T-cell (primary cell): ENCODE data around the gene CD247. TPM values are rescaled to one million over a fixed set of nuclear protein-coding genes. Genes with fewer than 3 reads are reported as not detected.

Experiments
- ATAC-seq, 4 experiments: fragments of 200-7000 bp in 3 of 4; fragments of 150-1000 bp in 1 of 4; cut with Tn5 transposase; replicated peaks in 1 of 4; 1 replicate in 3 of 4; 2 replicates in 1 of 4; pipeline ENCODE4 v1.10.0; 2021; ENCODE audit warnings: moderate library complexity in 3 of 4, mild to moderate bottlenecking in 2 of 4, moderate number of reproducible peaks in 1 of 4
- CTCF ChIA-PET, 2 donors: fragments of 300-600 bp; sonication (Branson Sonifier 250); formaldehyde crosslinking; loops; one replicate each; lab custom pipeline; 2022; ENCODE audit warnings: antibody characterized with exemption in 2 of 2; lab: Charles Lee
- POLR2A ChIA-PET, 2 donors: fragments of 300-600 bp; sonication (Branson Sonifier 250); formaldehyde crosslinking; loops; one replicate each; lab custom pipeline; 2022; ENCODE audit warnings: antibody characterized with exemption in 2 of 2; lab: Charles Lee
- DNase-seq, 35 experiments: peaks; one replicate each; pipeline versions ENCODE4 v3.0.0 to v3.0.0-alpha.2; 2013 to 2023
- H3K27ac ChIP-seq: one replicate; pipeline ENCODE4 v1.5.1; 2013; ENCODE audit warnings: low read length
- H3K27me3 ChIP-seq, 2 experiments: replicated peaks in 1 of 2; 1 replicate in 1 of 2; 2 replicates in 1 of 2; pipeline versions ENCODE4 v1.6.1 to v1.7.0; 2013; ENCODE audit warnings: low read length in 1 of 2, mixed read lengths in 1 of 2; ENCODE audit not compliant: control insufficient read depth in 2 of 2, insufficient read depth in 2 of 2; ENCODE audit errors: extremely low read depth in 1 of 2
- H3K36me3 ChIP-seq, 2 donors: 1 replicate in 1 of 2; 2 replicates in 1 of 2; pipeline versions ENCODE4 v1.6.1 to v1.7.0; 2013; ENCODE audit warnings: low read length in 1 of 2; ENCODE audit not compliant: control insufficient read depth in 2 of 2, insufficient read depth in 1 of 2; ENCODE audit errors: extremely low read depth in 1 of 2
- H3K4me1 ChIP-seq, 2 experiments: 1 replicate in 1 of 2; 2 replicates in 1 of 2; pipeline versions ENCODE4 v1.6.1 to v1.7.0; 2013; ENCODE audit warnings: low read length in 2 of 2, mixed read lengths in 1 of 2; ENCODE audit not compliant: insufficient read depth in 2 of 2, control insufficient read depth in 1 of 2; ENCODE audit errors: extremely low read depth in 1 of 2
- H3K4me3 ChIP-seq, 2 donors: 1 replicate in 1 of 2; 2 replicates in 1 of 2; pipeline versions ENCODE4 v1.5.1 to v1.7.0; 2013; ENCODE audit warnings: mild to moderate bottlenecking in 2 of 2, low read length in 1 of 2, moderate library complexity in 1 of 2; ENCODE audit not compliant: control insufficient read depth in 1 of 2; ENCODE audit errors: extremely low read depth in 1 of 2
- H3K9me3 ChIP-seq: 2 replicates; pipeline ENCODE4 v1.7.0; 2013
- H3K27ac Mint-ChIP-seq, 2 donors: one replicate each; pipeline ENCODE4 v1.8.0; 2020 to 2021; ENCODE audit warnings: mild to moderate bottlenecking in 2 of 2, mixed read lengths in 2 of 2
- H3K27me3 Mint-ChIP-seq, 2 donors: one replicate each; pipeline ENCODE4 v1.8.0; 2021 to 2022; ENCODE audit warnings: mixed read lengths in 2 of 2
- H3K36me3 Mint-ChIP-seq: one replicate; pipeline ENCODE4 v1.8.0; 2021; ENCODE audit warnings: mixed read lengths
- H3K4me1 Mint-ChIP-seq, 3 donors: one replicate each; pipeline ENCODE4 v1.8.0; 2020 to 2022; ENCODE audit warnings: mixed read lengths in 3 of 3, mild to moderate bottlenecking in 1 of 3
- H3K4me3 Mint-ChIP-seq, 3 donors: one replicate each; pipeline ENCODE4 v1.8.0; 2020 to 2022; ENCODE audit warnings: mild to moderate bottlenecking in 3 of 3, mixed read lengths in 3 of 3, moderate library complexity in 3 of 3
- H3K9me3 Mint-ChIP-seq, 3 donors: one replicate each; pipeline ENCODE4 v1.8.0; 2020 to 2022; ENCODE audit warnings: mixed read lengths in 3 of 3
- WGBS: methylation state at CpG from one replicate; pipeline ENCODE4 v1.1.5; 2013; ENCODE audit warnings: missing lambda C conversion rate; ENCODE audit not compliant: insufficient coverage; 5-methylcytosine and 5-hydroxymethylcytosine counted together
- total RNA-seq, 35 experiments: library from RNA in 6 of 35; stranded (reverse) in 6 of 35; fragments of 120-200 nt in 1 of 35; gene quantifications; one replicate each; pipeline versions ENCODE4 v1.2.1 to v1.2.4 and lab custom pipeline; 2013 to 2026

Gene CD247
- total RNA-seq (100 to 1,000 TPM; 324 to 414 (median 385) TPM), total RNA-seq (lab: John Stamatoyannopoulos, UW) (89.8 to 545 (median 322) reads per million in 29 experiments)
- total RNA-seq (2013) = 308 TPM

DNA sequence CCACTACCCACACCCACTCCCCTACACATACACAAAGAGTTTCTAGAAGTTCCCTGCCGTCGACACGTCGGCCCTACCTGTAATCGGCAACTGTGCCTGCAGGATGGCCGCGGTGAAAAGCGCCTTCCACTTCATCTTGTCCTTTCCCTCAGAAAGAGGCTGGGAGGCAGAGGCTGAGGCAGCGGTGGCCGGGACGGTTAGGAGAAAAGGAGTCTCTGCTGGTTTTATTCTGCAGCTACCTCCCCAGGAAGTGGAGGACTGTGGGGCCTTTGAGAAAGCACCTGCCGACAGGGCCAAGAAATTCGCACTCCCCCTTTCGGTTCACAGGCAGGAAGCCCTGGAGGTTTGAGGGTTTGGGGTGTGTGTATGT is at the start of gene CD247:
Gene CD247 (minus strand): TSS at position 199 of the 370 bp plus-strand sequence. CDS start 64 bp downstream, at position 135.
- ChIA-PET CTCF (interaction anchor here (0.6 to 2.8 kb wide), 23 partner anchors 10 to 642 kb away, joined by 3 to 20 read pairs (median 5); partner anchors contain the start of genes CREG1 (in 1 of the 2) and TADA1 (in 1 of the 2)), POLR2A (interaction anchor here (0.5 to 2.2 kb wide), 19 partner anchors 12 to 310 kb away, joined by 3 to 17 read pairs (median 4); partner anchors contain the start of gene CREG1 (in 1 of the 2))
- H3K27ac ChIP-seq = peak within 1 kb of the TSS; percentile 96
- H3K9me3 ChIP-seq = no peaks in the 10 kb centered on the region
- peak; percentile 69 to 79 (median 72) for ATAC-seq
- WGBS = no CpG with 5 or more reads among the region's 14 CpGs
- peaks cover 42 to 45% (median 42%) of the 10 kb centered on the region in 3 donors for H3K4me1 Mint-ChIP-seq
- H3K9me3 Mint-ChIP-seq = no peaks in the 10 kb centered on the region
- H3K4me3 Mint-ChIP-seq = peak within 1 kb of the TSS; percentile 98 to 99 (median 98)
- no peaks in the 10 kb centered on the region for H3K27me3 ChIP-seq
- no peaks in the 10 kb centered on the region for H3K27me3 Mint-ChIP-seq
- H3K27ac Mint-ChIP-seq = peak within 1 kb of the TSS; percentile 98 to 99
- peaks cover 29 to 35% of the 10 kb centered on the region in 2 experiments for H3K4me1 ChIP-seq
- H3K36me3 Mint-ChIP-seq = peaks cover 36% of the 10 kb centered on the region
- peak; percentile 57 to 91 (median 78) for DNase-seq
- peak within 1 kb of the TSS; percentile 85 to 94 for H3K4me3 ChIP-seq
- H3K36me3 ChIP-seq = peaks cover 0 to 13% of the 10 kb centered on the region in 2 donors

DNA sequence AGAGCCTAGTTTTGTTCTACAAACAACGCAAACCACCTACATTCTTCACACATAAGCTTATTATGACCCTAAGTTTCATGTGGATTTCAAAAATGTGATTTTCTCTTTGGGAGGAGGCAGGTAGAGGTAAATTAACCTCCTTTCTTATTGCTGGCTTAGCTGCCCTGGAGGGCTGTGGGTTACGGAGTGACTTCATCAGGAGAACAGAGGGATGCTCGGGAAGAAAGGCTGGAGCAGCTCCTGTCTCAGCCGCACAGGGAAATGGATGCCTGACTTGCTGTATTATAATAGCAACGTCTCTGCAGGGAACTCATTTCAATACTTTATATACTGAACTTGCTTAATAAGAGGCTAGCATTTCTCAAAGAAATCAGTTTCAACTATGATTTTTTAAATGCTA is 49.3 kb upstream of the CD247 start:
- no peak overlapping the region for H3K4me3 Mint-ChIP-seq
- H3K4me1 Mint-ChIP-seq = no peaks in the 10 kb centered on the region
- peaks cover 0 to 6% of the 10 kb centered on the region in 2 donors for H3K27me3 Mint-ChIP-seq
- Histone ChIP-seq H3K9me3 (no peaks in the 10 kb centered on the region), H3K4me3 (no peak overlapping the region), H3K27me3 (peaks cover 0 to 12% of the 10 kb centered on the region in 2 experiments), H3K27ac (no peak overlapping the region), H3K4me1 (no peaks in the 10 kb centered on the region), H3K36me3 (no peaks in the 10 kb centered on the region)
- CTCF ChIA-PET = interaction anchor here in 1 of 2 donors (0.7 kb wide), 1 partner anchor 119 kb away, joined by 4 read pairs; no protein-coding TSS in a partner anchor
- no CpG with 5 or more reads among the region's 5 CpGs for WGBS
- DNase-seq (no peak), ATAC-seq (no peak)
- H3K9me3 Mint-ChIP-seq = no peaks in the 10 kb centered on the region
- POLR2A ChIA-PET = interaction anchor here in 1 of 2 donors (0.6 to 0.7 kb wide), 2 partner anchors 68 to 421 kb away, joined by 3 to 4 read pairs; no protein-coding TSS in a partner anchor
- H3K27ac Mint-ChIP-seq = no peak overlapping the region
- H3K36me3 Mint-ChIP-seq = no peaks in the 10 kb centered on the region

DNA sequence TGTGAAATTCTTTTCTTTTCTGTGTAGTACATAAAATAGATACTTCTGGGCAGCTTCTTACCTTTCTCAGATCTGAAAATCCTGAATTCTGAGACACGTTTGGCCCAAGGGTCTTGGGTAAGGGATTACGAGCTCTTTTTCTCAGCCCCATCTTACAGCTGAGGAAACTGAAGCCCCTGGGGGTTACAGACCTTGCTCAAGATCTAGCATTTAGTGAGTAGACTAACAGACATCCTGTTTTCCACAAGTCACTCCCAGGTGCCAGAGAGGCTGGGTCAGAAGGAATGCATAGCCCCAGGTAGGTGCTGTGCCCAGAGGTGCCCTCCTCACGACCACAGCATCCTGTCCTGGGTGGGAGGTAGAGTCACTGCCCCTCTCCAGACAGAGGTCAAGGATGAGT is 48.4 kb upstream of the CD247 start:
- H3K4me3 Mint-ChIP-seq = no peak overlapping the region
- no peaks in the 10 kb centered on the region for H3K36me3 ChIP-seq
- no peak overlapping the region for H3K27ac ChIP-seq
- no peak overlapping the region for H3K27ac Mint-ChIP-seq
- H3K9me3 ChIP-seq = no peaks in the 10 kb centered on the region
- no peak for ATAC-seq
- H3K9me3 Mint-ChIP-seq = no peaks in the 10 kb centered on the region
- ChIA-PET CTCF (interaction anchor here in 1 of 2 donors (1.2 kb wide), 1 partner anchor 9 kb away, joined by 3 read pairs; no protein-coding TSS in a partner anchor), POLR2A (no interaction called here)
- H3K4me1 Mint-ChIP-seq = no peaks in the 10 kb centered on the region
- peaks cover 0 to 2% of the 10 kb centered on the region in 2 donors for H3K27me3 Mint-ChIP-seq
- H3K36me3 Mint-ChIP-seq = no peaks in the 10 kb centered on the region
- 71% methylated on average over 1 of the region's 3 CpGs for WGBS
- peaks cover 0 to 8% of the 10 kb centered on the region in 2 experiments for H3K27me3 ChIP-seq
- DNase-seq = no peak
- no peaks in the 10 kb centered on the region for H3K4me1 ChIP-seq
- H3K4me3 ChIP-seq = no peak overlapping the region

DNA sequence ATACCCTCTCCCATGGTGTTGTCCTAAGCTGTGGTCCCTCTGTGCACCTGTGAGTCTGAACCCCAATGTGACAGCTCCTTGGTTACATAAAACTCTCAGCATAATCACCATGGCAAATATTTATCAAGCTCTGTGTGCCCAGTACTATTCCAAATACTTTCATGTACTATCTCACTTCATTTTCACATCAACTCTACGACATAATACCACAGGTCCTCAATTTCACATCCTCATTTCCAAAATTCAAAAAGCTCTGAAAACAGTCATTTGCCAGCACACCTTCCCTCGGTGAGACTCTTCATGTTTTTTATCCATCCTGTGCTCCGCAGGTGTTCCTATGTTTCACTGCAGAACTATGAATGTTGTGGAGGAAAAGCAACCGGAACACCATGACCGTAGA is 47.6 kb upstream of the CD247 start:
- no peak overlapping the region for H3K27ac Mint-ChIP-seq
- ChIA-PET POLR2A (interaction anchor here in 1 of 2 donors (0.7 kb wide), 1 partner anchor 174 kb away, joined by 3 read pairs; no protein-coding TSS in a partner anchor), CTCF (interaction anchor here in 1 of 2 donors (0.6 to 1.2 kb wide), 2 partner anchors 9 to 15 kb away, joined by 3 read pairs; no protein-coding TSS in a partner anchor)

DNA sequence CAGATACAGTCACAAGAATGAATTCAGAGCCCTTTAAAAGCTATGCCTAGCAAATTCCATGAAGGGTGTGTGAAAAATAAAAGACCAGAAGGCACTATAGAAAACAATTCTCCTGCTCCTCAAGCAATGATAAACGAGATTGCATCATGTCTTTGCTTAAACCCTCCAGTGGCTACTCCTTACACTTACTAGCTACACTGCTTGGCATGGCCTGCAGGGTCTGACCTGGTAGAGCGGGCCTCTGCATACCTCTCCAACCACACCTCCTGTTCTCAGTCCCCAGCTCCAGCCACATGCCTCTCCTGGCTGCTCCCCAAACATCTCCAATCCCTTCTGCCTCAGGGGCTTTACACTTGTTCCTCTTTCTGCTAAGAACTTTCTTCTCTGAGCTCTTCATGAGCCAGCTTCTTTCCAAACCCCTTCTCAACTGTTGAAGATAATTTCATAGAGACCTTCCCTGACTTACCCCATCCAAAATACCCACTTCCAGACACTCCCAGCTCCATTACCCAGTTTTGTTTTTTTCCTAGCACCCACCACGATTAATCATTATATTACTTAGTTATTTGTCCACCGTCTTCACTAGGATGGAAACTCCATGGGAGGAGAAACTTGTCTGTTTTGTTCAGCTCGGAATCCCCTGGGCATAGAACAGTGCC is 46.4 kb upstream of the CD247 start:
- H3K4me1 ChIP-seq = no peaks in the 10 kb centered on the region
- CTCF ChIA-PET = interaction anchor here in 1 of 2 donors (0.6 to 1.0 kb wide), 2 partner anchors 60 to 345 kb away, joined by 3 read pairs; no protein-coding TSS in a partner anchor
- ATAC-seq (no peak), DNase-seq (no peak)
- H3K4me3 ChIP-seq = no peak overlapping the region
- POLR2A ChIA-PET = interaction anchor here in 1 of 2 donors (0.5 to 0.6 kb wide), 2 partner anchors 147 to 364 kb away, joined by 4 read pairs; no protein-coding TSS in a partner anchor
- no peak overlapping the region for H3K4me3 Mint-ChIP-seq
- H3K36me3 ChIP-seq = no peaks in the 10 kb centered on the region
- no peaks in the 10 kb centered on the region for H3K4me1 Mint-ChIP-seq
- H3K27me3 Mint-ChIP-seq = peaks cover 0 to 2% of the 10 kb centered on the region in 2 donors
- no peaks in the 10 kb centered on the region for H3K9me3 ChIP-seq
- WGBS = 81% methylated on average over 5 of the region's 5 CpGs
- H3K27me3 ChIP-seq = no peaks in the 10 kb centered on the region
- H3K36me3 Mint-ChIP-seq = no peaks in the 10 kb centered on the region
- no peaks in the 10 kb centered on the region for H3K9me3 Mint-ChIP-seq
- no peak overlapping the region for H3K27ac ChIP-seq
- no peak overlapping the region for H3K27ac Mint-ChIP-seq

More for the DNA sequence above, 47.6 kb upstream of the CD247 start:
- ATAC-seq (no peak), DNase-seq (no peak)
- H3K9me3 ChIP-seq = no peaks in the 10 kb centered on the region
- no peaks in the 10 kb centered on the region for H3K27me3 ChIP-seq
- WGBS = 86% methylated on average over 4 of the region's 5 CpGs
- Mint-ChIP-seq H3K9me3 (no peaks in the 10 kb centered on the region), H3K27me3 (peaks cover 0 to 2% of the 10 kb centered on the region in 2 donors), H3K4me3 (no peak overlapping the region), H3K4me1 (no peaks in the 10 kb centered on the region), H3K36me3 (no peaks in the 10 kb centered on the region)
- no peak overlapping the region for H3K4me3 ChIP-seq
- no peaks in the 10 kb centered on the region for H3K4me1 ChIP-seq
- H3K36me3 ChIP-seq = no peaks in the 10 kb centered on the region
- no peak overlapping the region for H3K27ac ChIP-seq

DNA sequence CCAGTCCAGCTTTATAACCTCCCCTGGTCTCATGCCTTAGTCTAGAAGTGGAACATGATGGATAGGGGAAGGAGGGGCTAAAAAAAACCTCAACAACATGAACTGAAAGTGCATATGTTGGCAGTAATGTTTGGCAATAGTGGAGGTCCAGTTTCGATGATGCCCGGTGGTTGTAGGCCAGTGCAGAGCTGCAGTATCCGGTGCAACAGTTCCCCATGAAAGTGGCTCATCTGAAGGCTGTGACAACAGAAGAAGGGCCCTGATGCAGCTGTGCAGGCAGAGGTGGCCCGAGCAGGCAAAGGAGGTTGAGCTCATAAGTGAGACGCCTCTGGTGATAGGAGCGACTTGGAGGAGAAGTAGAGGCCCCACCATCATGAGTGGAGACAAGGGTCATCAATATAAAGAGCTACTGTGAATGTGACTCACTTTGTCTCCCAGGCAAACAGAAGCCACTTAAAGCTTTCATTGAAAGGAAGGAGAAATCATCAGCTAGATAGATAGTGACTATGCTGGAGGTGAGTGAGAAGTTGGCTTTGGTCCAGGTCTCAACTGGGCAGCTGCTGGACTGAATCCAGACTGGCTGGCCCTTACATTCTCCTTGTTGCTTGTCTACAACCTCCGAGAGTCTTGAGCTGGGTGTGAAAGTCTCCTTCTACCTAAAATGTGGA is 45.4 kb upstream of the CD247 start:
- ChIA-PET CTCF (interaction anchor here (0.5 to 0.6 kb wide), 3 partner anchors 37 to 343 kb away, joined by 3 read pairs; no protein-coding TSS in a partner anchor), POLR2A (interaction anchor here in 1 of 2 donors (0.6 to 1.9 kb wide), 2 partner anchors 10 to 78 kb away, joined by 3 to 5 read pairs; partner anchors contain the start of gene CREG1)
- no peaks in the 10 kb centered on the region for H3K4me1 ChIP-seq
- no peak overlapping the region for H3K27ac Mint-ChIP-seq
- no peaks in the 10 kb centered on the region for H3K36me3 Mint-ChIP-seq
- H3K4me3 ChIP-seq = no peak overlapping the region
- peaks cover 0 to 2% of the 10 kb centered on the region in 2 donors for H3K27me3 Mint-ChIP-seq
- no peaks in the 10 kb centered on the region for H3K27me3 ChIP-seq
- H3K36me3 ChIP-seq = no peaks in the 10 kb centered on the region
- no peak overlapping the region for H3K27ac ChIP-seq
- ATAC-seq (no peak), DNase-seq (peak in 1 of 35 experiments; percentile 12)
- WGBS = 76% methylated on average over 5 of the region's 7 CpGs
- no peaks in the 10 kb centered on the region for H3K9me3 Mint-ChIP-seq
- no peak overlapping the region for H3K4me3 Mint-ChIP-seq
- no peaks in the 10 kb centered on the region for H3K9me3 ChIP-seq
- H3K4me1 Mint-ChIP-seq = no peaks in the 10 kb centered on the region
